Tibial nerve (tissue), 4 donors: ENCODE results near the gene FNDC3B. TPM values are rescaled to one million over a fixed set of nuclear protein-coding genes. Genes with fewer than 3 reads are reported as not detected.

Experiments
- DNase-seq, 2 donors: peaks; one replicate each; pipeline ENCODE4 v3.0.0-alpha.2; 2019; ENCODE audit warnings: low spot score in 2 of 2
- H3K27ac ChIP-seq, 4 donors: fragments of 200-600 bp; sonication (generic) in 3 of 4; one replicate each; pipeline ENCODE4 v1.5.1; 2017 to 2019; ENCODE audit warnings: mild to moderate bottlenecking in 1 of 4
- H3K27me3 ChIP-seq, 2 donors: fragments of 200-600 bp; sonication (generic) in 1 of 2; one replicate each; pipeline versions ENCODE4 v1.5.1 to v1.6.0; 2017 to 2019
- H3K36me3 ChIP-seq, 3 donors: fragments of 200-600 bp; sonication (generic); one replicate each; pipeline ENCODE4 v1.5.1; 2018 to 2019
- H3K4me1 ChIP-seq, 4 donors: fragments of 200-600 bp; sonication (generic) in 3 of 4; one replicate each; pipeline ENCODE4 v1.5.1; 2017 to 2019
- H3K4me3 ChIP-seq, 4 donors: fragments of 200-600 bp; sonication (generic) in 3 of 4; one replicate each; pipeline ENCODE4 v1.5.1; 2017 to 2019; ENCODE audit warnings: mild to moderate bottlenecking in 1 of 4, moderate library complexity in 1 of 4
- H3K9me3 ChIP-seq, 4 donors: fragments of 200-600 bp; sonication (generic) in 3 of 4; one replicate each; pipeline ENCODE4 v1.5.1; 2017 to 2019
- EP300 ChIP-seq, 2 donors: sonication (generic); formaldehyde crosslinking; IDR thresholded peaks; one replicate each; pipeline ENCODE4 v1.6.1; 2017; ENCODE audit warnings: antibody characterized with exemption in 2 of 2, mild to moderate bottlenecking in 1 of 2
- POLR2A ChIP-seq, 2 donors: fragments of 450-650 bp; IDR thresholded peaks; one replicate each; pipeline ENCODE4 v1.6.1; 2017; ENCODE audit warnings: antibody characterized with exemption in 2 of 2, mild to moderate bottlenecking in 2 of 2, moderate library complexity in 2 of 2
- WGBS, 2 donors: methylation state at CpG; one replicate each; pipeline ENCODE4 v1.1.5; 2018; 5-methylcytosine and 5-hydroxymethylcytosine counted together
- total RNA-seq, 4 donors: library from RNA; depleted of rRNA; stranded (reverse); fragments of >200 nt; gene quantifications; one replicate each; pipeline ENCODE4 v1.1.0, GENCODE V29; 2016
- TF ChIP-seq, protein P1 (sequence below), 5 experiments: fragments of 200-600 bp in 3 of 5; fragments of 450-650 bp in 2 of 5; sonication (generic) in 3 of 5; IDR thresholded peaks; one replicate each; pipeline ENCODE4 v1.5.1; 2016 to 2019; ENCODE audit warnings: antibody characterized with exemption in 5 of 5, mild to moderate bottlenecking in 3 of 5, moderate library complexity in 2 of 5

Gene FNDC3B
- total RNA-seq, 4 donors from 2014 or later: 87.5 to 106 (median 95.7) TPM

DNA sequence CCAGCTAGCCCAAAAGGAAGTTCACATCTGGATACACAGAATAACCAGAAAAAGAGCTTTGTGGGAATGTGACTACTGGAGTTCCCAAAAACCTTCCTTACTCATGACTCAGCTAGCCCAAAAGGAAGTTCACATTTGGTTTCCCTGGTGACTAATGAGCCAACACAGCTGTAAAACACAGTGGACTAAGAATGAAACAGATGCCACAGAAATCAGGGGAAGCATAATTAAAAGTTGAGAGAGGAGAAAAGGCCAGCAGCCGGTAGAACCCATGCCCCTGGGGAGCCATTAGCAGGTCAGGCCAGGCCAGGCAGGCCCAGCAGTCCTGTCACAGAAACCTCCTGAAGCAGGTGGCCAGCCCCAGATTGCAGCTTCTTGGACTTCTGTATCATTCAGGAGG lies 278.6 kb downstream of the FNDC3B start:
- H3K27me3 ChIP-seq: no peaks in the 10 kb centered on the region
- no peak overlapping the region for H3K4me3 ChIP-seq
- peak in 1 of 2 donors; percentile 84 for TF ChIP-seq EP300 (IDR thresholded peaks at IDR 0.05)
- TF ChIP-seq, protein P1, sequence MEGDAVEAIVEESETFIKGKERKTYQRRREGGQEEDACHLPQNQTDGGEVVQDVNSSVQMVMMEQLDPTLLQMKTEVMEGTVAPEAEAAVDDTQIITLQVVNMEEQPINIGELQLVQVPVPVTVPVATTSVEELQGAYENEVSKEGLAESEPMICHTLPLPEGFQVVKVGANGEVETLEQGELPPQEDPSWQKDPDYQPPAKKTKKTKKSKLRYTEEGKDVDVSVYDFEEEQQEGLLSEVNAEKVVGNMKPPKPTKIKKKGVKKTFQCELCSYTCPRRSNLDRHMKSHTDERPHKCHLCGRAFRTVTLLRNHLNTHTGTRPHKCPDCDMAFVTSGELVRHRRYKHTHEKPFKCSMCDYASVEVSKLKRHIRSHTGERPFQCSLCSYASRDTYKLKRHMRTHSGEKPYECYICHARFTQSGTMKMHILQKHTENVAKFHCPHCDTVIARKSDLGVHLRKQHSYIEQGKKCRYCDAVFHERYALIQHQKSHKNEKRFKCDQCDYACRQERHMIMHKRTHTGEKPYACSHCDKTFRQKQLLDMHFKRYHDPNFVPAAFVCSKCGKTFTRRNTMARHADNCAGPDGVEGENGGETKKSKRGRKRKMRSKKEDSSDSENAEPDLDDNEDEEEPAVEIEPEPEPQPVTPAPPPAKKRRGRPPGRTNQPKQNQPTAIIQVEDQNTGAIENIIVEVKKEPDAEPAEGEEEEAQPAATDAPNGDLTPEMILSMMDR (IDR thresholded peaks at IDR 0.05): no peak
- peak overlapping the region in 3 of 4 donors; percentile 18 to 82 (median 77) for H3K27ac ChIP-seq
- H3K4me1 ChIP-seq: peaks cover 0 to 52% (median 24%) of the 10 kb centered on the region in 4 donors
- 0 to 7% methylated on average over 1 of the region's 1 CpG for WGBS, 2 donors
- peak in 1 of 2 donors; percentile 41 for DNase-seq
- peaks cover 0 to 27% (median 0%) of the 10 kb centered on the region in 3 donors for H3K36me3 ChIP-seq
- no peaks in the 10 kb centered on the region for H3K9me3 ChIP-seq

DNA sequence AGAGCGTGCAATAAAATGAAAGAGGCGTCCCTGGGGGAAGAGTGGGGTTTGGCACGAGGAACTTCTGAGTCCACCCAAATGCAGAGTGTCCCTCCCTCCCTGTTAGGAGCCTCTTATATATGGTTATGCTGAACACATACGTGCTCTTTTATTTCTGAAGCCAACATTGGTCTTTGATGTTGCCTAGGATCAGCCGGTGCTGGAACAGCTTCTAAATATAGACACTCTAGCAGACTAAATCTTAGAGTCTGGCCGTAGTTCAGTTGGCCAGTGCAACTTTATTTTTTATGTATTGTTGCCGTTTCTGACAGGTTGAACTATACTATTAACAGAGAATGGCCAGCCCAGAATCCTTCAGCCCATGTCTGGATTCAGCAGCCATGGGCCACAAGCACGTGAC lies 280.2 kb downstream of the FNDC3B start:
- Histone ChIP-seq H3K27me3 (no peaks in the 10 kb centered on the region), H3K36me3 (peaks cover 0 to 23% (median 0%) of the 10 kb centered on the region in 3 donors), H3K27ac (peak overlapping the region in 2 of 4 donors; percentile 77 to 82), H3K9me3 (no peaks in the 10 kb centered on the region), H3K4me3 (no peak overlapping the region), H3K4me1 (peaks cover 0 to 48% (median 24%) of the 10 kb centered on the region in 4 donors)
- DNase-seq: no peak
- TF ChIP-seq POLR2A (IDR thresholded peaks at IDR 0.05) (no peak), EP300 (IDR thresholded peaks at IDR 0.05) (no peak)
- TF ChIP-seq, protein P1 (IDR thresholded peaks at IDR 0.05): no peak
- WGBS, 2 donors: 69 to 73% methylated on average over 8 of the region's 8 CpGs

DNA sequence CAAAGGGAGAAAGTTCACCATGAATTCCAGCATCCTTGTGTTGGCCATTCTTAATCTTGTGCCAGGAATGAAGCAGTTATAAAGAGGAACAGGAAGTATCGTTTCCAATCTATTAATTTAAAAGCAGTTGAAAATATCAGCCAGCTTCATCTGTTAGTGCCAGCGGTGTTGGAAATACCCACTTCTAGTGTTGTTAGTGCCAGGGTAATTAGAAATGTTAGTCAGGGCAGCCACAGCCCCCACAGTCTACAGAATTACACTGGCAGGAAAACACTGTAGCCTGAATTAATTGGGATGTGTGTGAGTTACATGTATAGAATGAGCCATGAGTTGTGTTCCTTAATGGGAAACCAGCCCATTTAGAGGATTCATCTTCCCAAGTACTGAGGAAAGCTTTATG lies 281.1 kb downstream of the FNDC3B start:
- peak overlapping the region in 2 of 4 donors; percentile 56 to 77 for H3K27ac ChIP-seq
- H3K4me3 ChIP-seq: no peak overlapping the region
- H3K27me3 ChIP-seq: no peaks in the 10 kb centered on the region
- peaks cover 0 to 23% (median 0%) of the 10 kb centered on the region in 3 donors for H3K36me3 ChIP-seq
- 63 to 72% methylated on average over 2 of the region's 2 CpGs for WGBS, 2 donors
- no peaks in the 10 kb centered on the region for H3K9me3 ChIP-seq
- H3K4me1 ChIP-seq: peaks cover 0 to 48% (median 24%) of the 10 kb centered on the region in 4 donors
- TF ChIP-seq, protein P1 (IDR thresholded peaks at IDR 0.05): no peak
- peak in 1 of 2 donors; percentile 29 for TF ChIP-seq EP300 (IDR thresholded peaks at IDR 0.05)
- no peak for DNase-seq

DNA sequence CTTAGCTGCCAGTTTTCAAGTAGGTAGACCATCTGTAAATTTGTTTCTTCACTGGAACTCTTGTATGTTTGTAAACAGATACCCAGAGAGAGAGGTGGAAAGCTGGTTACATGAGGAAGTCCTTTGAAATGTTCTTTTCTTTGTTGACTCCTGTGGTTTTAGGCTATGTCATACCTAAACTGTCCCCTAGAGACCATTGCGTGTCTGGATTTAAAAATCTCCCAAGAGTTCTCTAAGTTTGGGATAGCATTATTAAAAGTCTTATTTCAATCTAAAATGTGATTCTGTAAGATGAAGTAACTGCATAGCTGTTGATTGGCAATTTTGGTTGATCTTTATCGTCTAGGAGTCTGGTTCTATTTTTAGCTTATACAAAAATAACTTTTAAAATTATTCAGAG lies 281.7 kb downstream of the FNDC3B start:
- TF ChIP-seq POLR2A (IDR thresholded peaks at IDR 0.05): no peak
- TF ChIP-seq EP300 (IDR thresholded peaks at IDR 0.05): no peak
- TF ChIP-seq, protein P1 (IDR thresholded peaks at IDR 0.05): no peak
- peaks cover 0 to 47% (median 24%) of the 10 kb centered on the region in 4 donors for H3K4me1 ChIP-seq
- peaks cover 0 to 28% (median 0%) of the 10 kb centered on the region in 3 donors for H3K36me3 ChIP-seq
- H3K4me3 ChIP-seq: no peak overlapping the region
- H3K9me3 ChIP-seq: no peaks in the 10 kb centered on the region
- 60% methylated on average over 2 of the region's 2 CpGs for WGBS, 2 donors
- DNase-seq: no peak
- peak overlapping the region in 2 of 4 donors; percentile 56 to 77 for H3K27ac ChIP-seq
- no peaks in the 10 kb centered on the region for H3K27me3 ChIP-seq

DNA sequence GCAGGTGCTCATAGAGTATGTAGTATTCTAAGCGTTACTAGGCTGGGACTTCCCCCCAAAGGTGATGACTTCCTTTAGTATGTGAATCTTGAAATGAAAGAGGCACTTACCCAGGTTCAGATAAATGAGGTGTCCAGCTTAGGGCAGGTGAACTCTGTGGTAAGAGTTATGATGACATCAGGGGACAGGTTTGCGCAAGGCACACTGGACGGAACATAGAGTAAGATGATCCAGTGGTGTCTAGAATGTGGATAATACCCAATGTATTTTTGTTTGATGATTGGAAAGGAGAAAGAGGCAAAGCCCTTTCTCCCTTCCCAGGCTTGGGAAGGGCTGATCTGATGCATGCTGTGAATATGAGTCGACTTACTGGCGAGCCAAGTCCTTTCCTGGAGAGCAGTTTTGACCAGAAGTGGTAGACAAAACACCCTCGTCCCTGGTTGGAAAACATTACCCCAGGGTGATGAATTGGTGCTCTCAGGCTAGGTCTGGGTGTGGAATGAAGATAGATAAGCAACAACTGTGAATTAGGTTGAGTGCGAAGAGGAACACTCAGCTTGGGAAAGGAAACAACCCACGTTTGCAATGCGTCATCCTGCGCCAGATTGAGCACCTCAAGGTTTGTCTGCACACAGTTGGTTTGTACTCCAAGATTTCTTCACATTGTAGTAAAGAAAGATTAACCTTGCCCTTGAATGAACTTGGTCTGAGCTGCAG lies 284.7 kb downstream of the FNDC3B start:
- Histone ChIP-seq H3K4me3 (no peak overlapping the region), H3K27ac (no peak overlapping the region), H3K9me3 (no peaks in the 10 kb centered on the region), H3K27me3 (no peaks in the 10 kb centered on the region), H3K36me3 (peaks cover 0 to 54% (median 0%) of the 10 kb centered on the region in 3 donors), H3K4me1 (peaks cover 0 to 19% (median 9%) of the 10 kb centered on the region in 4 donors)
- WGBS, 2 donors: 89 to 90% methylated on average over 10 of the region's 10 CpGs
- no peak for TF ChIP-seq EP300 (IDR thresholded peaks at IDR 0.05)
- TF ChIP-seq, protein P1 (IDR thresholded peaks at IDR 0.05): no peak
- no peak for TF ChIP-seq POLR2A (IDR thresholded peaks at IDR 0.05)
- DNase-seq: no peak
